Measurements from ENCODE around the gene ADORA1.

ADORA1 gene

GRCh38 chr1:203127666-203128430 lies at the start of gene ADORA1:
TSS of gene ADORA1 (plus strand) at chr1:203127726. CDS start at chr1:203128842, 1,116 bp downstream.
- peak; percentile 55 for DNase-seq

- DNase-seq = no peak
These were observed 49.6 kb upstream of the ADORA1 start for GRCh38 chr1:203077956-203078355.

- DNase-seq = no peak
These were observed 49.0 kb upstream of the ADORA1 start for GRCh38 chr1:203078478-203078877.

- no peak for DNase-seq
These were observed 47.1 kb upstream of the ADORA1 start for GRCh38 chr1:203080456-203080855.

- DNase-seq = peak; percentile 19
These were observed 45.9 kb upstream of the ADORA1 start for GRCh38 chr1:203081465-203082230.

- DNase-seq = no peak
These were observed 45.4 kb upstream of the ADORA1 start for GRCh38 chr1:203082231-203082505.

- DNase-seq = peak; percentile 19
These were observed 44.7 kb upstream of the ADORA1 start for GRCh38 chr1:203082571-203083462.

GRCh38 chr1:203083463-203083921 lies 44.0 kb upstream of the ADORA1 start:
- DNase-seq = peak; percentile 4

GRCh38 chr1:203084588-203085527 lies 42.7 kb upstream of the ADORA1 start:
- no peak for DNase-seq

GRCh38 chr1:203085528-203086406 lies 41.8 kb upstream of the ADORA1 start, which contains the start of gene MYOG:
TSS of gene MYOG (minus strand) at chr1:203086012. CDS start at chr1:203085961, 51 bp downstream.
- DNase-seq = no peak

- DNase-seq = no peak
These were observed 40.3 kb upstream of the ADORA1 start for GRCh38 chr1:203086992-203087763.

GRCh38 chr1:203088441-203088840 lies 39.1 kb upstream of the ADORA1 start:
- no peak for DNase-seq

GRCh38 chr1:203089001-203089650 lies 38.4 kb upstream of the ADORA1 start:
- no peak for DNase-seq

- DNase-seq = no peak
These were observed 37.9 kb upstream of the ADORA1 start for GRCh38 chr1:203089651-203090045.

GRCh38 chr1:203090421-203091198 lies 36.9 kb upstream of the ADORA1 start:
- DNase-seq = no peak

GRCh38 chr1:203091199-203091477 lies 36.4 kb upstream of the ADORA1 start:
- no peak for DNase-seq

GRCh38 chr1:203091761-203092330 lies 35.7 kb upstream of the ADORA1 start:
- DNase-seq = no peak

GRCh38 chr1:203093754-203094410 lies 33.6 kb upstream of the ADORA1 start:
- no peak for DNase-seq
